Tibial nerve (tissue), 3 donors: ENCODE results near the gene ST8SIA5.

Source experiments
- CTCF ChIP-seq, 5 experiments: fragments of 200-600 bp in 3 of 5; fragments of 450-650 bp in 2 of 5; sonication (generic) in 3 of 5; IDR thresholded peaks; one replicate each; pipeline ENCODE4 v1.5.1; 2016 to 2019; ENCODE audit warnings: antibody characterized with exemption in 5 of 5, mild to moderate bottlenecking in 3 of 5, moderate library complexity in 2 of 5
- POLR2A ChIP-seq, 2 donors: fragments of 450-650 bp; IDR thresholded peaks; one replicate each; pipeline ENCODE4 v1.6.1; 2017; ENCODE audit warnings: antibody characterized with exemption in 2 of 2, mild to moderate bottlenecking in 2 of 2, moderate library complexity in 2 of 2

DNA sequence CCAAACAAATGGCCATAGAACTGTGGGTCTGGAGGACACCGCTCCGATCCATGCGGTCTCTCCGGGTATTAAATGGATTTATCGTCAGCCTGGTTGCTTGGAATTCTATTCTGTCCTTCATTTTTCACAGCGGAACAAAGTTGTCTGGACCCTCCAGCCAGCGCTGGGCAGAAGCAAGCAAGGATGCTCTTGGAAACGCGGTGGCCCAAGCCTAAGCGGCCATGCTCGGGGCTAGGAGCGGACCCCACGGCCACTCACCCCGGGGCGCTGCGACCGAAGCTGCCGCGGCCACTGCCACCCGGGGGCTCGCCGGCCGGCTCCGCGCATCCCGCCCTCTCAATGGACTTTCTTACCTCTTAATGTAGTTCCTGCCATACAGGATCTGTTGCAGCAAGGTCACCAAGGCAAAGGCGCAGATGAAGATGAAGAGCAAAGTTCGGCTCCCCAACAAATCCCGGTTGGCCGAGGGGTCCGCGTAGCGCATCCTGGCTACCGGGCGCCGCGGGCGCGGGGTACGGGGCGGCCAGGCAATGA is 761 bp downstream of the ST8SIA5 start:
- TF ChIP-seq CTCF (IDR thresholded peaks at IDR 0.05) (no peak), POLR2A (IDR thresholded peaks at IDR 0.05) (no peak)
